ENCODE results near the gene SENP8. TPM values are rescaled to one million over a fixed set of nuclear protein-coding genes. Genes with fewer than 3 reads are reported as not detected.

Gene SENP8
- total and polyA plus RNA-seq, 2 of the 8 experiments (the other 6 are each of a cell fraction or from before 2014, with no cell fraction given) = 4.1 to 6.0 TPM

GRCh38 chr15:72110355-72110754, 7.8 kb upstream of the SENP8 start:
- no peak overlapping the region for H3K56ac ChIP-seq (replicated peaks; ENCODE audit: insufficient read length, low read depth, low read length)
- no peak overlapping the region for H2AFZ ChIP-seq (ENCODE audit: low read length)
- H3K4me1 ChIP-seq (replicated peaks in 1 of 4; ENCODE audit: control insufficient read depth in 3 of 4, insufficient read depth in 4 of 4, low read length in 3 of 4) = no peaks in the 10 kb centered on the region
- no peak overlapping the region for H2BK12ac ChIP-seq (ENCODE audit: low read depth, low read length)
- ChIA-PET CTCF (ENCODE audit: partially characterized antibody) (interaction anchor here (0.7 kb wide), 1 partner anchor 1814 kb away, joined by 3 read pairs; no protein-coding TSS in a partner anchor), POLR2A (ENCODE audit: partially characterized antibody) (no interaction called here)
- no peak overlapping the region for H3K4me2 ChIP-seq (ENCODE audit: insufficient read depth in 1 of 2, low read depth in 2 of 2, low read length in 2 of 2)
- no peaks in the 10 kb centered on the region for H3K9me3 ChIP-seq (ENCODE audit: insufficient read depth in 2 of 2, low read depth in 1 of 2, low read length in 1 of 2)
- no peak for DNase-seq (ENCODE audit: low read depth in 1 of 2, low spot score in 2 of 2)
- H2BK120ac ChIP-seq (replicated peaks; ENCODE audit: low read depth, low read length) = no peak overlapping the region
- H2BK5ac ChIP-seq (ENCODE audit: low read depth, low read length) = no peak overlapping the region
- no peak overlapping the region for H3K23ac ChIP-seq (ENCODE audit: insufficient read length)
- H2BK15ac ChIP-seq (ENCODE audit: low read length) = no peak overlapping the region
- no peak overlapping the region for H2BK20ac ChIP-seq (ENCODE audit: low read length)
- no peak overlapping the region for H2AK5ac ChIP-seq (ENCODE audit: low read depth, low read length)
- no peak for FAIRE-seq
- no peak overlapping the region for H3K4ac ChIP-seq (replicated peaks; ENCODE audit: insufficient read length, low read depth, low read length)
- no peak overlapping the region for H3K4me3 ChIP-seq (ENCODE audit: extremely low read depth in 1 of 4, insufficient read depth in 2 of 4, low read depth in 3 of 4, low read length in 4 of 4)
- no peak overlapping the region for H3K27ac ChIP-seq (ENCODE audit: low read depth, low read length)
- no peak overlapping the region for H3K9ac ChIP-seq (replicated peaks in 1 of 4; ENCODE audit: extremely low read depth in 1 of 4, low read depth in 3 of 4, low read length in 3 of 4)
- 88% methylated on average over 3 of the region's 3 CpGs; no CpG with 5 or more reads in 1 of the 2 experiments for WGBS, 2 experiments (ENCODE audit: extremely low coverage in 1 of 2, insufficient coverage in 1 of 2, insufficient read length in 1 of 2, insufficient replicate concordance in 2 of 2, low coverage in 1 of 2, low lambda C conversion rate in 2 of 2, missing lambda C conversion rate in 1 of 2)
- H3K36me3 ChIP-seq (ENCODE audit: control insufficient read depth in 2 of 4, insufficient read depth in 4 of 4, low read length in 3 of 4) = no peaks in the 10 kb centered on the region
- H4K91ac ChIP-seq (replicated peaks; ENCODE audit: insufficient read length, low read length) = no peak overlapping the region
- no peak for TF ChIP-seq NRF1 (IDR thresholded peaks at IDR 0.05; ENCODE audit: low read depth, low read length)
- no peak for TF ChIP-seq EGR1 (IDR thresholded peaks at IDR 0.05; ENCODE audit: borderline replicate concordance, low read depth, low read length)
- TF ChIP-seq, protein P1, sequence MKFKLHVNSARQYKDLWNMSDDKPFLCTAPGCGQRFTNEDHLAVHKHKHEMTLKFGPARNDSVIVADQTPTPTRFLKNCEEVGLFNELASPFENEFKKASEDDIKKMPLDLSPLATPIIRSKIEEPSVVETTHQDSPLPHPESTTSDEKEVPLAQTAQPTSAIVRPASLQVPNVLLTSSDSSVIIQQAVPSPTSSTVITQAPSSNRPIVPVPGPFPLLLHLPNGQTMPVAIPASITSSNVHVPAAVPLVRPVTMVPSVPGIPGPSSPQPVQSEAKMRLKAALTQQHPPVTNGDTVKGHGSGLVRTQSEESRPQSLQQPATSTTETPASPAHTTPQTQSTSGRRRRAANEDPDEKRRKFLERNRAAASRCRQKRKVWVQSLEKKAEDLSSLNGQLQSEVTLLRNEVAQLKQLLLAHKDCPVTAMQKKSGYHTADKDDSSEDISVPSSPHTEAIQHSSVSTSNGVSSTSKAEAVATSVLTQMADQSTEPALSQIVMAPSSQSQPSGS (IDR thresholded peaks at IDR 0.05; ENCODE audit: low read length) = no peak
- TF ChIP-seq CHD1 (IDR thresholded peaks at IDR 0.05; ENCODE audit: low read depth, low read length) = no peak
- TF ChIP-seq KDM4A (IDR thresholded peaks at IDR 0.05; ENCODE audit: low read depth, low read length, severe bottlenecking) = no peak
- TF ChIP-seq RAD21 (IDR thresholded peaks at IDR 0.05 in 1 of 2, conservative IDR thresholded peaks at IDR 0.05 in 1 of 2; ENCODE audit: low read depth in 2 of 2, low read length in 2 of 2) = no peak
- TF ChIP-seq TAF1 (IDR thresholded peaks at IDR 0.05; ENCODE audit: low read depth, low read length) = no peak
- TF ChIP-seq SAP30 (IDR thresholded peaks at IDR 0.05; ENCODE audit: insufficient read depth, insufficient replicate concordance, low read length) = no peak
- H4K20me1 ChIP-seq (replicated peaks in 1 of 2; ENCODE audit: control insufficient read depth in 1 of 2, insufficient read depth in 2 of 2, low read length in 2 of 2) = peaks cover 0 to 1% of the 10 kb centered on the region in 2 experiments
- H4K5ac ChIP-seq (ENCODE audit: insufficient read length, low read depth, low read length) = no peak overlapping the region
- H3K23me2 ChIP-seq (ENCODE audit: low read depth, low read length) = no peaks in the 10 kb centered on the region
- peaks cover 0 to 26% of the 10 kb centered on the region in 2 experiments; a peak in 2 of 4 replicates for H3K79me2 ChIP-seq (ENCODE audit: control insufficient read depth in 1 of 2, insufficient read depth in 2 of 2, low read length in 2 of 2)
- no peak overlapping the region for H3K18ac ChIP-seq (ENCODE audit: extremely low read depth, low read length)
- H4K8ac ChIP-seq (ENCODE audit: extremely low read depth, insufficient read depth, low read length) = no peak overlapping the region
- peaks cover 3% of the 10 kb centered on the region; the same call in 1 of the 2 replicates for H3K79me1 ChIP-seq (ENCODE audit: low read depth, low read length)
- no peak overlapping the region for H3K14ac ChIP-seq (ENCODE audit: insufficient read length)
- no peaks in the 10 kb centered on the region for H3K27me3 ChIP-seq (replicated peaks in 1 of 4; ENCODE audit: control insufficient read depth in 3 of 4, extremely low read depth in 1 of 4, insufficient read depth in 3 of 4, low read length in 3 of 4)
